ENCODE results near the gene CYB561D1. TPM values are rescaled to one million over a fixed set of nuclear protein-coding genes. Genes with fewer than 3 reads are reported as not detected.
A peak's percentile ranks its signal among the peaks of the same experiment; 100 is the strongest.

Gene CYB561D1
- total RNA-seq, 1 donor from 2014 or later, result 4.2 TPM

- Histone ChIP-seq H3K27ac (ENCODE audit: low read depth, low read length) (peak overlapping the region; percentile 45), H3K4me3 (ENCODE audit: low read length in 3 of 3) (peak overlapping the region; percentile 72 to 90 (median 85))
Observed at GRCh38 chr1:109508001-109508872, 14.3 kb downstream of the CYB561D1 start.

GRCh38 chr1:109508873-109509175, 14.9 kb downstream of the CYB561D1 start:
- no peaks in the 10 kb centered on the region for H3K9me3 ChIP-seq (ENCODE audit: control insufficient read depth in 3 of 3, low read length in 3 of 3)
- H3K4me1 ChIP-seq (ENCODE audit: control insufficient read depth in 3 of 3, insufficient read depth in 3 of 3, low read length in 3 of 3), result peaks cover 34 to 51% (median 44%) of the 10 kb centered on the region in 3 donors
- H3K27ac ChIP-seq (ENCODE audit: low read depth, low read length), result peak overlapping the region; percentile 45
- H3K9ac ChIP-seq (ENCODE audit: low read depth in 1 of 3, low read length in 3 of 3), result peak overlapping the region; percentile 76 to 88 (median 82)
- peak overlapping the region; percentile 72 to 90 (median 85) for H3K4me3 ChIP-seq (ENCODE audit: low read length in 3 of 3)
- peaks cover 13 to 19% (median 17%) of the 10 kb centered on the region in 3 donors for H3K36me3 ChIP-seq (ENCODE audit: control insufficient read depth in 3 of 3, insufficient read depth in 3 of 3, low read length in 3 of 3)
- no peaks in the 10 kb centered on the region for H3K27me3 ChIP-seq (ENCODE audit: control insufficient read depth in 3 of 3, insufficient read depth in 3 of 3, low read length in 3 of 3)

More at GRCh38 chr1:109508001-109508872, 14.3 kb downstream of the CYB561D1 start:
- Histone ChIP-seq H3K4me1 (ENCODE audit: control insufficient read depth in 3 of 3, insufficient read depth in 3 of 3, low read length in 3 of 3) (peaks cover 34 to 51% (median 44%) of the 10 kb centered on the region in 3 donors), H3K9ac (ENCODE audit: low read depth in 1 of 3, low read length in 3 of 3) (peak overlapping the region; percentile 76 to 88 (median 82)), H3K27me3 (ENCODE audit: control insufficient read depth in 3 of 3, insufficient read depth in 3 of 3, low read length in 3 of 3) (no peaks in the 10 kb centered on the region), H3K36me3 (ENCODE audit: control insufficient read depth in 3 of 3, insufficient read depth in 3 of 3, low read length in 3 of 3) (peaks cover 13 to 19% (median 17%) of the 10 kb centered on the region in 3 donors), H3K9me3 (ENCODE audit: control insufficient read depth in 3 of 3, low read length in 3 of 3) (no peaks in the 10 kb centered on the region)

- peak within 1 kb of the TSS; percentile 45 for H3K27ac ChIP-seq (ENCODE audit: low read depth, low read length)
Observed at GRCh38 chr1:109509176-109510134, 15.6 kb downstream of the CYB561D1 start, which contains the start of gene AMIGO1. TSS of gene AMIGO1 (minus strand) at chr1:109509727. CDS start at chr1:109508912, 815 bp downstream.

GRCh38 chr1:109513110-109513710, 19.3 kb downstream of the CYB561D1 start:
- Histone ChIP-seq H3K36me3 (ENCODE audit: control insufficient read depth in 3 of 3, insufficient read depth in 3 of 3, low read length in 3 of 3) (peaks cover 0 to under 1% (median under 1%) of the 10 kb centered on the region in 3 donors), H3K4me3 (ENCODE audit: low read length in 3 of 3) (no peak overlapping the region), H3K9me3 (ENCODE audit: control insufficient read depth in 3 of 3, low read length in 3 of 3) (no peaks in the 10 kb centered on the region), H3K27me3 (ENCODE audit: control insufficient read depth in 3 of 3, insufficient read depth in 3 of 3, low read length in 3 of 3) (no peaks in the 10 kb centered on the region), H3K27ac (ENCODE audit: low read depth, low read length) (no peak overlapping the region), H3K9ac (ENCODE audit: low read depth in 1 of 3, low read length in 3 of 3) (no peak overlapping the region), H3K4me1 (ENCODE audit: control insufficient read depth in 3 of 3, insufficient read depth in 3 of 3, low read length in 3 of 3) (peaks cover 16 to 19% (median 16%) of the 10 kb centered on the region in 3 donors)

More at GRCh38 chr1:109509176-109510134, 15.6 kb downstream of the CYB561D1 start, which contains the start of gene AMIGO1:
- Histone ChIP-seq H3K4me1 (ENCODE audit: control insufficient read depth in 3 of 3, insufficient read depth in 3 of 3, low read length in 3 of 3) (peaks cover 34 to 51% (median 44%) of the 10 kb centered on the region in 3 donors), H3K4me3 (ENCODE audit: low read length in 3 of 3) (peak within 1 kb of the TSS; percentile 83 to 90 (median 85)), H3K27me3 (ENCODE audit: control insufficient read depth in 3 of 3, insufficient read depth in 3 of 3, low read length in 3 of 3) (no peaks in the 10 kb centered on the region), H3K36me3 (ENCODE audit: control insufficient read depth in 3 of 3, insufficient read depth in 3 of 3, low read length in 3 of 3) (peaks cover 13 to 17% (median 16%) of the 10 kb centered on the region in 3 donors), H3K9me3 (ENCODE audit: control insufficient read depth in 3 of 3, low read length in 3 of 3) (no peaks in the 10 kb centered on the region), H3K9ac (ENCODE audit: low read depth in 1 of 3, low read length in 3 of 3) (peak within 1 kb of the TSS; percentile 76 to 88 (median 82))

- Histone ChIP-seq H3K27me3 (ENCODE audit: control insufficient read depth in 3 of 3, insufficient read depth in 3 of 3, low read length in 3 of 3) (no peaks in the 10 kb centered on the region), H3K9ac (ENCODE audit: low read depth in 1 of 3, low read length in 3 of 3) (no peak overlapping the region), H3K4me3 (ENCODE audit: low read length in 3 of 3) (no peak overlapping the region), H3K36me3 (ENCODE audit: control insufficient read depth in 3 of 3, insufficient read depth in 3 of 3, low read length in 3 of 3) (no peaks in the 10 kb centered on the region), H3K9me3 (ENCODE audit: control insufficient read depth in 3 of 3, low read length in 3 of 3) (no peaks in the 10 kb centered on the region), H3K27ac (ENCODE audit: low read depth, low read length) (no peak overlapping the region), H3K4me1 (ENCODE audit: control insufficient read depth in 3 of 3, insufficient read depth in 3 of 3, low read length in 3 of 3) (peaks cover 5 to 6% (median 6%) of the 10 kb centered on the region in 3 donors)
Observed at GRCh38 chr1:109514846-109515245, 21.0 kb downstream of the CYB561D1 start.

GRCh38 chr1:109516872-109517271, 23.0 kb downstream of the CYB561D1 start:
- no peak overlapping the region for H3K9ac ChIP-seq (ENCODE audit: low read depth in 1 of 3, low read length in 3 of 3)
- peaks cover 0 to 2% (median 0%) of the 10 kb centered on the region in 3 donors for H3K4me1 ChIP-seq (ENCODE audit: control insufficient read depth in 3 of 3, insufficient read depth in 3 of 3, low read length in 3 of 3)
- no peaks in the 10 kb centered on the region for H3K27me3 ChIP-seq (ENCODE audit: control insufficient read depth in 3 of 3, insufficient read depth in 3 of 3, low read length in 3 of 3)
- H3K9me3 ChIP-seq (ENCODE audit: control insufficient read depth in 3 of 3, low read length in 3 of 3), result no peaks in the 10 kb centered on the region
- no peaks in the 10 kb centered on the region for H3K36me3 ChIP-seq (ENCODE audit: control insufficient read depth in 3 of 3, insufficient read depth in 3 of 3, low read length in 3 of 3)
- no peak overlapping the region for H3K4me3 ChIP-seq (ENCODE audit: low read length in 3 of 3)
- no peak overlapping the region for H3K27ac ChIP-seq (ENCODE audit: low read depth, low read length)

GRCh38 chr1:109517337-109517736, 23.4 kb downstream of the CYB561D1 start:
- Histone ChIP-seq H3K4me1 (ENCODE audit: control insufficient read depth in 3 of 3, insufficient read depth in 3 of 3, low read length in 3 of 3) (peaks cover 0 to 2% (median 0%) of the 10 kb centered on the region in 3 donors), H3K27ac (ENCODE audit: low read depth, low read length) (no peak overlapping the region), H3K36me3 (ENCODE audit: control insufficient read depth in 3 of 3, insufficient read depth in 3 of 3, low read length in 3 of 3) (no peaks in the 10 kb centered on the region), H3K9ac (ENCODE audit: low read depth in 1 of 3, low read length in 3 of 3) (no peak overlapping the region), H3K4me3 (ENCODE audit: low read length in 3 of 3) (no peak overlapping the region), H3K9me3 (ENCODE audit: control insufficient read depth in 3 of 3, low read length in 3 of 3) (no peaks in the 10 kb centered on the region), H3K27me3 (ENCODE audit: control insufficient read depth in 3 of 3, insufficient read depth in 3 of 3, low read length in 3 of 3) (no peaks in the 10 kb centered on the region)

- H3K27me3 ChIP-seq (ENCODE audit: control insufficient read depth in 3 of 3, insufficient read depth in 3 of 3, low read length in 3 of 3), result no peaks in the 10 kb centered on the region
- no peaks in the 10 kb centered on the region for H3K36me3 ChIP-seq (ENCODE audit: control insufficient read depth in 3 of 3, insufficient read depth in 3 of 3, low read length in 3 of 3)
- no peak overlapping the region for H3K9ac ChIP-seq (ENCODE audit: low read depth in 1 of 3, low read length in 3 of 3)
- H3K4me3 ChIP-seq (ENCODE audit: low read length in 3 of 3), result no peak overlapping the region
- no peak overlapping the region for H3K27ac ChIP-seq (ENCODE audit: low read depth, low read length)
- H3K9me3 ChIP-seq (ENCODE audit: control insufficient read depth in 3 of 3, low read length in 3 of 3), result no peaks in the 10 kb centered on the region
- peaks cover 0 to 2% (median 0%) of the 10 kb centered on the region in 3 donors for H3K4me1 ChIP-seq (ENCODE audit: control insufficient read depth in 3 of 3, insufficient read depth in 3 of 3, low read length in 3 of 3)
Observed at GRCh38 chr1:109521002-109521951, 27.4 kb downstream of the CYB561D1 start.
